Measurements from ENCODE around the gene MAP1B. TPM values are rescaled to one million over a fixed set of nuclear protein-coding genes. Genes with fewer than 3 reads are reported as not detected.
"Not testable (repeated sequence)": the region's sequence is repeated elsewhere in the genome, so short reads cannot be mapped to it uniquely, and the experiment has no call there.

MAP1B gene
- total RNA-seq, 1 donor from 2014 or later: 44.1 TPM

- no peak for DNase-seq
Observed at GRCh38 chr5:72161951-72162350, 54.7 kb downstream of the MAP1B start.

GRCh38 chr5:72163349-72163983 lies 56.2 kb downstream of the MAP1B start:
- DNase-seq: no peak

GRCh38 chr5:72166070-72166979 lies 59.0 kb downstream of the MAP1B start:
- peak; percentile 90 for DNase-seq

- no peak for DNase-seq
Observed at GRCh38 chr5:72167257-72167656, 60.0 kb downstream of the MAP1B start.

- DNase-seq: peak; percentile 28
Observed at GRCh38 chr5:72167804-72168203, 60.5 kb downstream of the MAP1B start.

GRCh38 chr5:72170101-72170500 lies 62.8 kb downstream of the MAP1B start:
- DNase-seq: no peak

GRCh38 chr5:72171181-72171580 lies 63.9 kb downstream of the MAP1B start:
- DNase-seq: not testable (repeated sequence)

GRCh38 chr5:72171667-72172066 lies 64.4 kb downstream of the MAP1B start:
- no peak for DNase-seq

GRCh38 chr5:72172786-72173185 lies 65.5 kb downstream of the MAP1B start:
- DNase-seq: no peak

GRCh38 chr5:72177538-72177937 lies 70.3 kb downstream of the MAP1B start:
- no peak for DNase-seq

- peak; percentile 53 for DNase-seq
Observed at GRCh38 chr5:72179028-72179815, 71.9 kb downstream of the MAP1B start.

GRCh38 chr5:72179816-72180440 lies 72.7 kb downstream of the MAP1B start:
- no peak for DNase-seq

GRCh38 chr5:72180925-72181324 lies 73.7 kb downstream of the MAP1B start:
- DNase-seq: no peak

GRCh38 chr5:72182686-72183085 lies 75.4 kb downstream of the MAP1B start:
- DNase-seq: no peak

- DNase-seq: no peak
Observed at GRCh38 chr5:72183101-72183520, 75.8 kb downstream of the MAP1B start.

GRCh38 chr5:72184408-72184807 lies 77.1 kb downstream of the MAP1B start:
- DNase-seq: no peak

- DNase-seq: peak; percentile 90
Observed at GRCh38 chr5:72185496-72186329, 78.4 kb downstream of the MAP1B start.

GRCh38 chr5:72187388-72188075 lies 80.3 kb downstream of the MAP1B start:
- DNase-seq: no peak

GRCh38 chr5:72188166-72188565 lies 80.9 kb downstream of the MAP1B start:
- no peak for DNase-seq

GRCh38 chr5:72189146-72189545 lies 81.9 kb downstream of the MAP1B start:
- DNase-seq: no peak

GRCh38 chr5:72191404-72191803 lies 84.1 kb downstream of the MAP1B start:
- DNase-seq: no peak

Data from skin of body (tissue), 2 donors.